Measurements from ENCODE around the gene CCDC197. TPM values are rescaled to one million over a fixed set of nuclear protein-coding genes. Genes with fewer than 3 reads are reported as not detected.

Gene CCDC197
- total RNA-seq, 2 experiments from 2014 or later = not detected

DNA sequence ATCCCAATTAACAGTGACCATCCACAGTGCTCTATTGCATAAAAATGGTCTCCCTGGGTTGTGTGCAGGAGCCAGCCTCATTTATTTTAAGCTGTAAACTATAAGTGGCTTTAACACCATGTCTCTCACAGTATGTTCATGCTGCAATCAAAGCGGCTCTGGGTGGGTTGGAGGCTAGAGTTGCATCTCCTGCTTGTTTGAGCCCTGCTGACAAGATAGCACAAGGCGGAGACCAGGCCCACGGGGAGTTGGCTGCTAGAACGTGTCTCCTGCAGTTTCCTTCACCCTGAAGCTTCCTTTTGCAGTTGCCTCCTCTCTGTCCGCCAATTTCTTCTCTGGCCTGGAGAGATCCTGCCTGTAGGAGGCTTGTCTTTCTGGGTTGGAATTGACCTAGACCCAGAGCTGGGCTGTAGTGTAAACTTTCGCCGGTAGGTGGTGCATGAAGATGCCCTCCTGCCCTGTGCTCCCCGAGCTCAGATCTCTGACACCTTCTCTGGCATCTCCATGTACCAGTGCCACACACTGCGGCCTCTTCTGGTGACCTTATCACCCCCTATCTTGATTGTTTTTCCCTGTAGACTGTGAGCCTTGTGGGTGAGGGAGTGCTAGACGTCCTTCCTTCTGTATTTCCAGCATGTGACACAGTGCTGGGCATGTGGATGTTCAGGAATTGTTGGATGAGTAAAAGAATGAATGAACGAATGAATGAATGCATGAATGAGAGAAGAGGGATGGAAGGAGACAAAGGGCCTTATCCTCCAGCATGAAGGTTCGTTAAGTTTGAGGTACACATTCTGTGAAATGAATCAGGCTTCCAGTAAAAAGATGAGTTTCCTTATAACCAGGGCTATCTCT is 39.4 kb downstream of the CCDC197 start:
- H3K4me1 Mint-ChIP-seq (ENCODE audit: low read depth) = peaks cover 4% of the 10 kb centered on the region
- H3K9me3 Mint-ChIP-seq = no peaks in the 10 kb centered on the region

DNA sequence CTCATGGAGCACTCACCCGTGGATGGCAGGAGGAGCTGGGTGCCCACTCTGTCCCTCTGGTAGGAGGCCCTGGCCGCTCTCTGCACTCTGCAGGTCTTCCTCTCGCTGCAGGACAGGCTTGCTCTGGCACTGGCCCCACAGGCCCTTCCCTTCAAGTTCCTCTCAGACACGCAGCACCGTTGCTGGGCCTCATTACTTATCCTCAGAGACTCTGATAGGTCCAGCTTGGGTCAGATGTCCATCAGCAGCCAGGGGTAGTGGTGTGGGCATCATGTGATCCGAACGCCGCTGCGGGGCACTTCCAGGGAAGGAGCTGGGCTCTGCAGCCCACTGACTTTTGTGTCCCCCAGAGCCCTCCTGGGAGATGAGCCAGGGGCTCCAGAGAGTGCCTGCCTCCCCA is 40.9 kb downstream of the CCDC197 start:
- H3K4me3 Mint-ChIP-seq = no peak overlapping the region
- no peaks in the 10 kb centered on the region for H3K9me3 Mint-ChIP-seq
- POLR2A ChIA-PET = interaction anchor here (0.8 to 0.9 kb wide), 2 partner anchors 16 to 43 kb away, joined by 3 read pairs; partner anchors contain the start of genes DDX24 and IFI27L1
- peaks cover 4% of the 10 kb centered on the region for H3K4me1 Mint-ChIP-seq (ENCODE audit: low read depth)
- no peaks in the 10 kb centered on the region for H3K36me3 Mint-ChIP-seq (ENCODE audit: low read depth)
- intact Hi-C loops (cut with micrococcal nuclease) = no loop called here
- ATAC-seq (no peak), DNase-seq (no peak)
- TF ChIP-seq, protein P1, sequence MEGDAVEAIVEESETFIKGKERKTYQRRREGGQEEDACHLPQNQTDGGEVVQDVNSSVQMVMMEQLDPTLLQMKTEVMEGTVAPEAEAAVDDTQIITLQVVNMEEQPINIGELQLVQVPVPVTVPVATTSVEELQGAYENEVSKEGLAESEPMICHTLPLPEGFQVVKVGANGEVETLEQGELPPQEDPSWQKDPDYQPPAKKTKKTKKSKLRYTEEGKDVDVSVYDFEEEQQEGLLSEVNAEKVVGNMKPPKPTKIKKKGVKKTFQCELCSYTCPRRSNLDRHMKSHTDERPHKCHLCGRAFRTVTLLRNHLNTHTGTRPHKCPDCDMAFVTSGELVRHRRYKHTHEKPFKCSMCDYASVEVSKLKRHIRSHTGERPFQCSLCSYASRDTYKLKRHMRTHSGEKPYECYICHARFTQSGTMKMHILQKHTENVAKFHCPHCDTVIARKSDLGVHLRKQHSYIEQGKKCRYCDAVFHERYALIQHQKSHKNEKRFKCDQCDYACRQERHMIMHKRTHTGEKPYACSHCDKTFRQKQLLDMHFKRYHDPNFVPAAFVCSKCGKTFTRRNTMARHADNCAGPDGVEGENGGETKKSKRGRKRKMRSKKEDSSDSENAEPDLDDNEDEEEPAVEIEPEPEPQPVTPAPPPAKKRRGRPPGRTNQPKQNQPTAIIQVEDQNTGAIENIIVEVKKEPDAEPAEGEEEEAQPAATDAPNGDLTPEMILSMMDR (IDR thresholded peaks at IDR 0.05) = no peak
- H3K27ac Mint-ChIP-seq = no peak overlapping the region
- CTCF ChIA-PET = interaction anchor here (0.9 to 7.5 kb wide), 9 partner anchors 10 to 143 kb away, joined by 3 to 72 read pairs (median 4); partner anchors contain the start of gene IFI27L2
- no peaks in the 10 kb centered on the region for H3K27me3 Mint-ChIP-seq

More for the DNA sequence above, 39.4 kb downstream of the CCDC197 start:
- DNase-seq (peak; percentile 90), ATAC-seq (peak; percentile 100)
- Mint-ChIP-seq H3K36me3 (ENCODE audit: low read depth) (no peaks in the 10 kb centered on the region), H3K4me3 (no peak overlapping the region), H3K27me3 (no peaks in the 10 kb centered on the region), H3K27ac (no peak overlapping the region)
- ChIA-PET POLR2A (interaction anchor here (0.5 to 2.1 kb wide), 4 partner anchors 8 to 90 kb away, joined by 3 to 8 read pairs (median 3); no protein-coding TSS in a partner anchor), CTCF (interaction anchor here (0.8 to 7.5 kb wide), 37 partner anchors 8 to 295 kb away, joined by 3 to 115 read pairs (median 6); partner anchors contain the start of genes DDX24, IFI27L1, IFI27L2 and OTUB2)
- intact Hi-C loops (cut with micrococcal nuclease) = loop anchor here (1.0 kb wide), 2 partner anchors 100 to 144 kb away; no protein-coding TSS in a partner anchor
- TF ChIP-seq, protein P1 (IDR thresholded peaks at IDR 0.05) = peak; percentile 77

DNA sequence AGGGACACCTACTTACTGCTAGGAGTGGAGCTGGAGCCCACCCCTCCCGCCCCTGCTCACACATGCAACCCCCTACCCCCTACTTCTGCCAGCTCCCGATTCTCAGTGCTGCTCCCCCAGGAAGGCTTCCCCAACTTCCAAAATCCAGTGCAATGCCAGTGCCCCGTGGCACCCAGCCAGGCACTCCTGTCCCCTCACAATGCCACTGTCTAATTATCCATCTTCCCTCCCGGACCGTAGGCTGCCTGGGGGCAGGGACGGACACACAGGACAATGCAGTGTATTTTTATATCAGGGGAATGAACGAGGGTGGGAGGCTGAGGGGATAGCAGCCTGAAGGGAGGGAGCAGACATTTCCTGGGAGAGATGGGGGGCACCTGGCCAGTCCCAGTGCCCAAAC is 41.4 kb downstream of the CCDC197 start:
- no peak overlapping the region for H3K27ac Mint-ChIP-seq

DNA sequence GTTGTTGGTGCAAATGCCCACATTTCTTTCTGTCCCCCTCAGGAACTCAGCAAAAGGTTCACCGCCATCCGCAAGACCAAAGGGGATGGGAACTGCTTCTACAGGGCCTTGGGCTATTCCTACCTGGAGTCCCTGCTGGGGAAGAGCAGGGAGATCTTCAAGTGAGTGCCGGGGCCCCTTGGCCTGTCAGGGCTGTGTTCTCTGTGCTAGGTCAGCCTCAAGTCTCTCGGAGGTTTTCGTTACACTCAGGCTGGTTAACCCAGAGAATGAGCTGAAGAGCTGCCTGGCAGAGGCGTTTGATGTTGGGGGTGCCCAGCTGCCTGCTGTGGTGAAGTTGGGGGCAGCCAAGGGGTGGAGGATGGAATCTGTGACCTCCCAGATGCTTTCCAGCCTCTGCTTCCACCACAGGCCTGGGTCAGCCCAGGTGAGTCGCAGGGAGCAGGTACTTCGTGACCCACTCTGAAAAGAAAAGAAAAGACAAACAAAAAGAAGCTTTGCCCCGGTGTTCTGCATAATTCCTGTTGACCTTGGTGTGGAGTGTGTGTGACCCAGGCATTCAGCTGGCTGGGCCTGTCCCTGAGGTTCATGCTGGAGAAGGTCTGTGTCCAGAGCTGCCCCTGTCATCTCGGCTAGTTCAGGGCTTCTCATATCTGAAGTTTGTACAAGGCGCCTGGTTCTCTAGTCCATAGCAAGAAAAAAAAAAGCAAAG is 42.0 kb downstream of the CCDC197 start:
- Mint-ChIP-seq H3K27me3 (no peaks in the 10 kb centered on the region), H3K4me1 (ENCODE audit: low read depth) (peaks cover 4% of the 10 kb centered on the region), H3K27ac (no peak overlapping the region), H3K9me3 (no peaks in the 10 kb centered on the region), H3K36me3 (ENCODE audit: low read depth) (no peaks in the 10 kb centered on the region), H3K4me3 (no peak overlapping the region)
- DNase-seq (no peak), ATAC-seq (no peak)
- intact Hi-C loops (cut with micrococcal nuclease) = no loop called here
- ChIA-PET CTCF (interaction anchor here (0.9 to 7.5 kb wide), 6 partner anchors 11 to 100 kb away, joined by 3 to 72 read pairs (median 4); partner anchors contain the start of gene IFI27L2), POLR2A (interaction anchor here (0.8 kb wide), 1 partner anchor 15 kb away, joined by 3 read pairs; no protein-coding TSS in a partner anchor)
- TF ChIP-seq, protein P1 (IDR thresholded peaks at IDR 0.05) = no peak

More for the DNA sequence above, 41.4 kb downstream of the CCDC197 start:
- ATAC-seq = no peak
- Mint-ChIP-seq H3K36me3 (ENCODE audit: low read depth) (no peaks in the 10 kb centered on the region), H3K9me3 (no peaks in the 10 kb centered on the region), H3K4me1 (ENCODE audit: low read depth) (peaks cover 4% of the 10 kb centered on the region), H3K4me3 (no peak overlapping the region), H3K27me3 (no peaks in the 10 kb centered on the region)
- intact Hi-C loops (cut with micrococcal nuclease) = no loop called here
- DNase-seq = no peak
- POLR2A ChIA-PET = interaction anchor here (0.8 kb wide), 1 partner anchor 15 kb away, joined by 3 read pairs; no protein-coding TSS in a partner anchor
- CTCF ChIA-PET = interaction anchor here (0.9 to 7.5 kb wide), 7 partner anchors 10 to 99 kb away, joined by 3 to 72 read pairs (median 4); partner anchors contain the start of gene IFI27L2
- TF ChIP-seq, protein P1 (IDR thresholded peaks at IDR 0.05) = no peak
